Measurements from ENCODE around the gene PBX4.

DNA sequence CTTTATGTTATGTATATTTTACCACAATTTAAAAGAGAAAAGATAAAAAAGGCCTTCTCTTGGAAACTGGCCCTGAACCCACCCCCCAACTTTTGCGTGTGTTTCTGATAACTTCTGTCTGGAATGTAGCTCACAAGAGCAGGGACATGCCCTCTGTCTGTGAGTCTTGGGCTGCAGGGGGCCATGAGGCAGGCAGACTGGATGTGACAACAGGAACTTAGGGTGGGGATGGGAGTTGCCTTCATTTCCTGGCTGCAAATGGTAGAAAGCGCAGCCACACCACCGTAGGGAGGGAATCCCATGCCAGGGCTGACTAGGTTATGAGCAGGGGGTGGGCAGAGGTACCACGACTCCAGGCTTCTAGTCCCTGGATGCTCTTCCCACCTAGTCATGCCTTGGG is 58.6 kb downstream of the PBX4 start:
- TF ChIP-seq, protein P1, sequence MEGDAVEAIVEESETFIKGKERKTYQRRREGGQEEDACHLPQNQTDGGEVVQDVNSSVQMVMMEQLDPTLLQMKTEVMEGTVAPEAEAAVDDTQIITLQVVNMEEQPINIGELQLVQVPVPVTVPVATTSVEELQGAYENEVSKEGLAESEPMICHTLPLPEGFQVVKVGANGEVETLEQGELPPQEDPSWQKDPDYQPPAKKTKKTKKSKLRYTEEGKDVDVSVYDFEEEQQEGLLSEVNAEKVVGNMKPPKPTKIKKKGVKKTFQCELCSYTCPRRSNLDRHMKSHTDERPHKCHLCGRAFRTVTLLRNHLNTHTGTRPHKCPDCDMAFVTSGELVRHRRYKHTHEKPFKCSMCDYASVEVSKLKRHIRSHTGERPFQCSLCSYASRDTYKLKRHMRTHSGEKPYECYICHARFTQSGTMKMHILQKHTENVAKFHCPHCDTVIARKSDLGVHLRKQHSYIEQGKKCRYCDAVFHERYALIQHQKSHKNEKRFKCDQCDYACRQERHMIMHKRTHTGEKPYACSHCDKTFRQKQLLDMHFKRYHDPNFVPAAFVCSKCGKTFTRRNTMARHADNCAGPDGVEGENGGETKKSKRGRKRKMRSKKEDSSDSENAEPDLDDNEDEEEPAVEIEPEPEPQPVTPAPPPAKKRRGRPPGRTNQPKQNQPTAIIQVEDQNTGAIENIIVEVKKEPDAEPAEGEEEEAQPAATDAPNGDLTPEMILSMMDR (IDR thresholded peaks at IDR 0.05; ENCODE audit: low read length), result no peak
- no peak for TF ChIP-seq EZH2 (IDR thresholded peaks at IDR 0.05; ENCODE audit: borderline replicate concordance, low read length)

Data from OCI-LY1 (cell line).